IPS-20b (cell line): ENCODE results near the gene CARM1.

Experiments used
- H3K27ac ChIP-seq: one replicate; pipeline ENCODE4 v1.5.1; 2013; ENCODE audit warnings: low read length
- H3K27me3 ChIP-seq: 2 replicates; pipeline ENCODE4 v1.6.1; 2013; ENCODE audit warnings: mild to moderate bottlenecking, low read length, inconsistent platforms; ENCODE audit not compliant: insufficient read depth
- H3K36me3 ChIP-seq: 2 replicates; pipeline ENCODE4 v1.6.1; 2013; ENCODE audit warnings: low read depth, mild to moderate bottlenecking, inconsistent platforms, low read length, moderate library complexity; ENCODE audit not compliant: insufficient read depth
- H3K4me1 ChIP-seq: 2 replicates; pipeline ENCODE4 v1.6.1; 2013; ENCODE audit warnings: mild to moderate bottlenecking, control low read depth, inconsistent platforms, low read length, moderate library complexity; ENCODE audit not compliant: insufficient read depth
- H3K4me3 ChIP-seq: 2 replicates; pipeline ENCODE4 v1.5.1; 2013; ENCODE audit warnings: mild to moderate bottlenecking, low read length, inconsistent platforms
- H3K9ac ChIP-seq: 2 replicates; pipeline ENCODE4 v1.6.1; 2013; ENCODE audit warnings: low read depth, mild to moderate bottlenecking, inconsistent platforms, low read length, moderate library complexity
- H3K9me3 ChIP-seq: 2 replicates; pipeline ENCODE4 v1.6.1; 2013; ENCODE audit warnings: mild to moderate bottlenecking, low read depth, low read length, inconsistent platforms; ENCODE audit not compliant: insufficient read depth

CARM1 gene

GRCh38 chr19:10961073-10961860, 89.9 kb downstream of the CARM1 start:
- peak overlapping the region; percentile 86 for H3K27ac ChIP-seq
- H3K4me1 ChIP-seq: peaks cover 11% of the 10 kb centered on the region; the same call in 1 of the 2 replicates
- peak overlapping the region; percentile 85 for H3K4me3 ChIP-seq
- H3K9me3 ChIP-seq: no peaks in the 10 kb centered on the region
- no peaks in the 10 kb centered on the region for H3K27me3 ChIP-seq
- peak overlapping the region; percentile 98 for H3K9ac ChIP-seq
- no peaks in the 10 kb centered on the region for H3K36me3 ChIP-seq

- Histone ChIP-seq H3K36me3 (no peaks in the 10 kb centered on the region), H3K9ac (no peak overlapping the region; the same call in 1 of the 2 replicates), H3K4me3 (peak overlapping the region; percentile 29), H3K9me3 (no peaks in the 10 kb centered on the region), H3K4me1 (peaks cover 11% of the 10 kb centered on the region; the same call in 1 of the 2 replicates), H3K27ac (no peak overlapping the region), H3K27me3 (no peaks in the 10 kb centered on the region)
These were observed 91.5 kb downstream of the CARM1 start for GRCh38 chr19:10962863-10963262.

GRCh38 chr19:10963865-10964264, 92.5 kb downstream of the CARM1 start:
- Histone ChIP-seq H3K27ac (no peak overlapping the region), H3K27me3 (no peaks in the 10 kb centered on the region), H3K4me1 (peaks cover 15% of the 10 kb centered on the region), H3K9ac (no peak overlapping the region), H3K36me3 (0 out of 2 replicates have a peak, but pooled peaks cover 3% of the 10 kb centered on the region), H3K9me3 (no peaks in the 10 kb centered on the region), H3K4me3 (no peak overlapping the region)

- H3K9ac ChIP-seq: no peak overlapping the region
- no peaks in the 10 kb centered on the region for H3K27me3 ChIP-seq
- peaks cover 16% of the 10 kb centered on the region for H3K4me1 ChIP-seq
- H3K36me3 ChIP-seq: 0 out of 2 replicates have a peak, but pooled peaks cover 3% of the 10 kb centered on the region
- no peak overlapping the region for H3K27ac ChIP-seq
- no peak overlapping the region for H3K4me3 ChIP-seq
- H3K9me3 ChIP-seq: no peaks in the 10 kb centered on the region
These were observed 93.5 kb downstream of the CARM1 start for GRCh38 chr19:10964903-10965302.

- no peak overlapping the region for H3K9ac ChIP-seq
- no peaks in the 10 kb centered on the region for H3K27me3 ChIP-seq
- 0 out of 2 replicates have a peak, but pooled peaks cover 3% of the 10 kb centered on the region for H3K36me3 ChIP-seq
- no peak overlapping the region for H3K4me3 ChIP-seq
- H3K27ac ChIP-seq: no peak overlapping the region
- no peaks in the 10 kb centered on the region for H3K9me3 ChIP-seq
- peaks cover 16% of the 10 kb centered on the region for H3K4me1 ChIP-seq
These were observed 94.0 kb downstream of the CARM1 start for GRCh38 chr19:10965398-10965797.

GRCh38 chr19:10966809-10967208, 95.5 kb downstream of the CARM1 start:
- Histone ChIP-seq H3K27me3 (no peaks in the 10 kb centered on the region), H3K36me3 (0 out of 2 replicates have a peak, but pooled peaks cover 3% of the 10 kb centered on the region), H3K4me3 (no peak overlapping the region), H3K4me1 (peaks cover 16% of the 10 kb centered on the region), H3K9ac (no peak overlapping the region), H3K9me3 (no peaks in the 10 kb centered on the region), H3K27ac (no peak overlapping the region)

GRCh38 chr19:10968527-10969135, 97.3 kb downstream of the CARM1 start:
- Histone ChIP-seq H3K27me3 (no peaks in the 10 kb centered on the region), H3K27ac (no peak overlapping the region), H3K9me3 (no peaks in the 10 kb centered on the region), H3K4me1 (peaks cover 12% of the 10 kb centered on the region), H3K4me3 (no peak overlapping the region), H3K9ac (no peak overlapping the region), H3K36me3 (0 out of 2 replicates have a peak, but pooled peaks cover 3% of the 10 kb centered on the region)

- Histone ChIP-seq H3K9me3 (no peaks in the 10 kb centered on the region), H3K9ac (no peak overlapping the region), H3K27me3 (no peaks in the 10 kb centered on the region), H3K36me3 (0 out of 2 replicates have a peak, but pooled peaks cover 3% of the 10 kb centered on the region), H3K4me1 (peaks cover 5% of the 10 kb centered on the region; the same call in 1 of the 2 replicates), H3K4me3 (no peak overlapping the region), H3K27ac (no peak overlapping the region)
These were observed 99.9 kb downstream of the CARM1 start for GRCh38 chr19:10971107-10971726.
